ENCODE measurements around the gene KRT7. TPM values are rescaled to one million over a fixed set of nuclear protein-coding genes. Genes with fewer than 3 reads are reported as not detected.

The KRT7 gene
- polyA plus RNA-seq, 1 of the 3 experiments (the other 2 are of a cell fraction) = 5.4 TPM

DNA sequence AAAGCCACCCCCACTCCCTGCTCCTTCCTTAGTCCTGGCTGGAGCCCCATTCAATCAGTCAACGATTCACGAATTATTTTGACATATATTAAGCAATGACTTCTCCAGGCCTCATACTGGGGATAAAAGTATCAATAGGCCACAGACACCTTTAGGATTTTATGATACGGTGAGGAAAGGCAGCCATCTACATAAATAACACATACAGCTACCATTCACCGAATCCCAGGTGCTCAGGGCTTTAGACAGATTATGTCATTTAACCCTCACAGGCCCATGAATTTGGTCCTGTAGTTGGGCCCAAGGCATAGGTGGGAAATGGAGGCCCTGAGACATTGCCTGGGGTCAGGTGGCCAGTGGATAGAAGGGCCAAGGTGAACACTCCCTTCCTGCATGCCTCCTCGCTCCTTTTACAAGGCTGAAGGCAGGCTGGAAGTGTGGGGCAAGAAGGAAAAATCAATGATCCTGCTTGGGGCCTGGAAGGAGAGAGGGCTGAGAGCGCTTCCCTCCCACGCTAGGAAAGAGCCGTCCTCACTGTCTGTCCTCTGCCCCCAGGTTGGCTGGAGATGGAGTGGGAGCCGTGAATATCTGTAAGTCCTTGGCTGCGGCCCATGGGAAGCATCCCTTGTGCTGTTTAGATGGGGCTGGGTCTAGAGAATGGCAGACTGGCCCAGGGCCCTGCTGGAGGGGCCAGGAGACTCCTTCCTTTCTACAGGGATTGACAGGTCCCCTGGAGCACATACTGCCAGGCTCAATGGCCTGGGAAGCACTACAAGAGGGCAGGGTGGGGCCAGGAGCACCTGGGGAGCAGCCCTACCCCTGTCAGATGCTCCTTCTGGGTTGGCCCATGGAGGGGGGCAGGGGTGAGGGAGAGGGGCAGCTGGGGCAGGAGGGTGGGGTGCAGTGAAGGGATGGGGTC lies 14.8 kb downstream of the KRT7 start:
- H3K27ac ChIP-seq (ENCODE audit: low read depth in 2 of 2, low read length in 1 of 2) = peak overlapping the region in 1 of 2 experiments; percentile 49; a peak in 1 of 4 replicates
- TF ChIP-seq ELF1 (IDR thresholded peaks at IDR 0.05) (no peak), RFX5 (IDR thresholded peaks at IDR 0.05; ENCODE audit: low read length) (no peak), SMC3 (IDR thresholded peaks at IDR 0.05; ENCODE audit: low read depth, low read length) (no peak), FOXJ3 (CRISPR knock-in tag; IDR thresholded peaks at IDR 0.05) (no peak), RAD21 (IDR thresholded peaks at IDR 0.05; ENCODE audit: low read length) (no peak), IRF3 (IDR thresholded peaks at IDR 0.05; ENCODE audit: low read depth, low read length) (no peak), FOSL2 (IDR thresholded peaks at IDR 0.05; ENCODE audit: borderline replicate concordance, low read depth) (no peak), POLR2AphosphoS5 (IDR thresholded peaks at IDR 0.05; ENCODE audit: low read depth, low read length) (no peak), MAX (IDR thresholded peaks at IDR 0.05; ENCODE audit: low read depth) (no peak), JUND (IDR thresholded peaks at IDR 0.05) (no peak), RXRA (IDR thresholded peaks at IDR 0.05; ENCODE audit: borderline replicate concordance, low read depth) (no peak)
- TF ChIP-seq, protein P1, sequence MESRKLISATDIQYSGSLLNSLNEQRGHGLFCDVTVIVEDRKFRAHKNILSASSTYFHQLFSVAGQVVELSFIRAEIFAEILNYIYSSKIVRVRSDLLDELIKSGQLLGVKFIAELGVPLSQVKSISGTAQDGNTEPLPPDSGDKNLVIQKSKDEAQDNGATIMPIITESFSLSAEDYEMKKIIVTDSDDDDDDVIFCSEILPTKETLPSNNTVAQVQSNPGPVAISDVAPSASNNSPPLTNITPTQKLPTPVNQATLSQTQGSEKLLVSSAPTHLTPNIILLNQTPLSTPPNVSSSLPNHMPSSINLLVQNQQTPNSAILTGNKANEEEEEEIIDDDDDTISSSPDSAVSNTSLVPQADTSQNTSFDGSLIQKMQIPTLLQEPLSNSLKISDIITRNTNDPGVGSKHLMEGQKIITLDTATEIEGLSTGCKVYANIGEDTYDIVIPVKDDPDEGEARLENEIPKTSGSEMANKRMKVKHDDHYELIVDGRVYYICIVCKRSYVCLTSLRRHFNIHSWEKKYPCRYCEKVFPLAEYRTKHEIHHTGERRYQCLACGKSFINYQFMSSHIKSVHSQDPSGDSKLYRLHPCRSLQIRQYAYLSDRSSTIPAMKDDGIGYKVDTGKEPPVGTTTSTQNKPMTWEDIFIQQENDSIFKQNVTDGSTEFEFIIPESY (IDR thresholded peaks at IDR 0.05; ENCODE audit: borderline replicate concordance, low read depth) = no peak
- H3K27me3 ChIP-seq (ENCODE audit: insufficient read depth) = no peaks in the 10 kb centered on the region
- no peaks in the 10 kb centered on the region for H3K9me3 ChIP-seq
- H3K4me1 ChIP-seq (ENCODE audit: control insufficient read depth in 1 of 2, insufficient read depth in 2 of 2, low read depth in 1 of 2, low read length in 1 of 2) = peaks cover 22 to 27% of the 10 kb centered on the region in 2 experiments; a peak in 3 of 4 replicates
- H3K4me2 ChIP-seq = peak overlapping the region; percentile 35; the same call in 1 of the 2 replicates
- H3K9ac ChIP-seq = no peak overlapping the region
- no peak for DNase-seq
- WGBS (ENCODE audit: low lambda C conversion rate) = 77% methylated on average over 10 of the region's 10 CpGs
- no peaks in the 10 kb centered on the region for H3K9me2 ChIP-seq
- no peaks in the 10 kb centered on the region for H3K36me3 ChIP-seq (replicated peaks in 1 of 2; ENCODE audit: control insufficient read depth in 1 of 2, insufficient read depth in 2 of 2, low read length in 1 of 2)
- CTCF ChIA-PET = interaction anchor here (0.8 to 1.5 kb wide), 4 partner anchors 12 to 91 kb away, joined by 3 to 4 read pairs (median 3); no protein-coding TSS in a partner anchor
- H3K4me3 ChIP-seq (ENCODE audit: low read depth in 2 of 2, low read length in 1 of 2) = no peak overlapping the region
- H4K20me1 ChIP-seq (ENCODE audit: insufficient read depth) = no peaks in the 10 kb centered on the region
- H3K79me2 ChIP-seq (ENCODE audit: insufficient read depth) = no peaks in the 10 kb centered on the region
- H2AFZ ChIP-seq (ENCODE audit: low read depth) = no peak overlapping the region
- POLR2A ChIA-PET = no interaction called here
- H3F3A ChIP-seq (replicated peaks; ENCODE audit: insufficient read depth) = peaks cover 3% of the 10 kb centered on the region

All from SK-N-SH (cell line).